Stimulated activated CD4-positive, alpha-beta T cell treated with anti-CD3 and anti-CD28 coated beads, TNF-alpha, amount 100 ng/mL, for 24 hours (primary cell): Measurements from ENCODE around the gene TOMM40L.
A peak's percentile ranks its signal among the peaks of the same experiment; 100 is the strongest.

Experiments
- DNase-seq, 3 experiments: peaks; one replicate each; pipeline ENCODE4 v3.0.0-alpha.2; 2020; ENCODE audit warnings: low read depth in 3 of 3

TOMM40L gene

DNA sequence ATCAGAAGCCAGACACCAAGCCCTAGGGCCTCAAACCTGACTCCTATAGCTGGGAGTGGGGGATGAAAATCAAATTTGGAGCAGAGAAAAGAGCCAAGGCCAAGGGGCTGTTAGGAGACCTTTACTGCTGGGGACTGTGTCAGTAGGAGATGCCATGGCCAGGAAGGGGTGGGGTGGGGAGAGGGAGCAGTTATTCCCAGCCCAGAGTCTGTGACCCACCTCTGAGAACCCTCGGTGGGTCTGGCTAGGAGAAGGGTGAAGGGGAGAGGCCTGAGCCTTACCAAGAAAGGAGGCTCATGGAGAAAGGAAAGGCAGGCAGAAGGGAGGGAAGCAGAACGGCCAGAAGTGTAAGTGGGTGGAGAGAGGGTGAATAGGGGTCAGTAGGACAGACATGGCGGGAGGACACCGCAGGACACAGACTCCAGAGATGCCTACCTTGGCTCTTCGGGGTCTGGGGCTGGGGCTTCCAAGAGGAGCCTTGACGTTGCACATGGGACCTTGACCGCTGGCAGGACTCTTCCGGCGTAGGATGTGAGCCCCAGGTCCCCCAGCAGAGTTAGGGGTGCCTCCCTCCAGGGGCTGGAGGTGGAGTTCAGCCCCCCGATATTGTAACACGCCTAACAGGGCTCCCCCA lies 28.2 kb upstream of the TOMM40L start:
- DNase-seq: no peak

DNA sequence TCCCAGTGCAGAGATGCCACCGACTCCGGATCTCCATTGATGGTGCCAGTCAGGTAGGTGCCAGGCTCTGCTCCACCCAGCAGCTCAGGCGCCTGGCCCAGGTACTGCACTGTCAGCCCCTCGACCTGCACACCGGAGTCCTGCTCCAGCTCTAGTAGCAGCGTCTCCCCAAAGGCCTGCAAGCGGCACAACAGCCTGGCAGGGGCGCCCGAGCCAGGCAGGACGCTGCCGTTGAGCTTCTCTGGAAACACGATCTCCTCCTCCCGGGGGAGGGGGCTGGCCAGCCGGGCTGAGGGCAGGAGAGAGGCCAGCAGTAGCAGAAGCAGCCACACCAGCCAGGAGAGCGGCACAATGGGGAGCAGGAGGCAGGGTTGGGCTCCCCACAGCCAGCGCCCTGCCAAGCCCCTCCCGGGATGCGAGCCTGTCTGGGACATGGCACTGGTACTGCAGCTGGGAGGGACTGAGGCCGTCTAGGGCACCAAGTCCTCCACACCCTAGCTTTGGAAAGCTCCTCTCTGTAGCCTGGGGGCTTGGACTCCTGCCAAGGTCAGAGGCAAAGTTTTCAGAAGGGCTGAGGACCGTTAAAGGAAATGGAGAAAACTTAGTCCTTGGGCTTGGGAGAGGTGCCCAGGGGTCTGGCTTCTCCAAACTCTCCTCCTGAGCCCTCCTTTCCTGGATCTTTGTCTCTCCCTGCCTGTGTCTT lies 27.5 kb upstream of the TOMM40L start:
- DNase-seq: no peak

DNA sequence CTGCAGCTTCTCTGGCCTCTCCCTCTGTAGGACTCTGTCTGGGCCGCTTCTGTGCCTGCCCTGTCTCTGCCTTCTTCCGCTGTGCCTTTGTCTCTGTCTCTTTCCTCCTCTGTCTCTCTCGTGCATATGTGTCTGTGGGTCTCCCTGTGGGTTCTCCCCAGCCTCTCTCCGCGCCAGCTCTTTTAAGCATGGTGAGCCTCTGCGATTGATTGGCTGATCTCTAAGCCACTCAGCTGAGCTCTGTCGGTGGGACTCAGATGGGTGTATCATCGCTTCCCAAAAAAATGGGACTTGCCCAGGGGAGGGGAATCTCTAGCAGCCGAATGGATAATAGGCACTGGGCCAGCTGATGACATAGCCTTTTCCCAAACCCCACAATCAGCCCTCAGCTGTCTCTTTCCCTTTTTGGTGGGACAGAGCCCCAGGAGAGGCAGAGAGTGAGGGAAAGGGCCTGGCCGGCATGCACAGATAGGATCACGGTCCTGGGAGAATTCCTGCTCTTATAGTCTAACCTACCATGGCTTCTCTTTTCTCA lies 26.9 kb upstream of the TOMM40L start, which contains the start of gene ADAMTS4:
TSS of gene ADAMTS4 (minus strand) at position 158 of the 535 bp plus-strand sequence. CDS start 427 bp downstream, outside the sequence.
- no peak for DNase-seq

DNA sequence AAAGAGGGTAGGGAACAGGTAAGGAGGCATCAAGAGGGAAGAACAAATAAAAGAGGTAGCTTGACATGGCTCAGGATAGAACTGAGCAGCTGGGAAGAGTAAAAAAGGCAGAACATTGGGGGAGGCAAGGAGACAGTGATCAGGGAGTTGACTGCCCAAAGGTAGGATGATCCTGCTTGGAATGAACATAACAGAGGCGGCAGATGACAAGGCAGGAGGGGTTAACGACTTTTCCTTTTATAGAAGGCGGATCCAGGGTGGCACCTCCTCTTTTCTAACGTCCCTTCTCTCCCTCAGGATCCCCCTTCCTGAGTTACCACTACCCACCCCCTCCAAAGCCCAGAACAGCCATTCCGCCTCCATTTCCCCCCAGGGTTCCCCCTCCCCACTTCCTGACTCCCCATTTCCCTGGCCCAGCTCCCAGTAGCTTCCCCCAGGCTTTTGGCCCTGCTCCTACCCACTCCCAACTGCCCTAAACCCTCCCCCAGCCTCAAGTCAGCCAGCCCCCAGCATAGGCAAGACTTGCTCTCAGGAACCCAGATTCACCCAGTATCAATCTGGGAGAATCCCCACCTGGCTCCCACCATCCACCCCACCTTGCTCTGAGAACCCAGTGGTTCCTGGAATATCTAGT lies 26.2 kb upstream of the TOMM40L start:
- DNase-seq: no peak

DNA sequence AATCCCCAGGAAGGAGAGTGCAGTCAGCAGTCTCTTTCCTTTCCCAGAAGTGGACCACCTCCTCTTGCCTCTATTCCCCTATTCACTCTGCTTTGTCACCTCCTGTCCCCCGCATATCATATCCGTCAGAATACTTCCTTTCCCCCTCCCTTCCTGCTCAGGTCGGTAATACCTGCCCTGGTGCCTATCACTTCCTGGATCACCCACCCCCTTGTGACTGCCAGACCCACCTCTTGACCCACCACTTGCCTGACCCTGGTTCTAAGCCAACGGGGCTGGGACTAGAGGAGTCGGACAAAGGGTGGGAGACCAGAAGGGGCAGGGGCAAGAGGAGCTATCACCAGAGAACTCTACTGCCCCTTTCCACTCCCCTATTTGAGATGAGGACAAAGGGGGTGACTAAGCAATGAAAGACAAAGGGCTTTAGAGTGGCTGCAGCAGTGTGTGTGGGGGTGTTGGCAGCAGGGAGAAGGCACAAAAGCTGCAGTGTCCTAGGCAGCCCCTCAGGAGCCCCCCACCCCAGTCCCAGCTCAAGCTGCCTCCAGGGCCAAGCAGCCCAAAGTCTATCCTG lies 25.4 kb upstream of the TOMM40L start:
- DNase-seq: no peak

DNA sequence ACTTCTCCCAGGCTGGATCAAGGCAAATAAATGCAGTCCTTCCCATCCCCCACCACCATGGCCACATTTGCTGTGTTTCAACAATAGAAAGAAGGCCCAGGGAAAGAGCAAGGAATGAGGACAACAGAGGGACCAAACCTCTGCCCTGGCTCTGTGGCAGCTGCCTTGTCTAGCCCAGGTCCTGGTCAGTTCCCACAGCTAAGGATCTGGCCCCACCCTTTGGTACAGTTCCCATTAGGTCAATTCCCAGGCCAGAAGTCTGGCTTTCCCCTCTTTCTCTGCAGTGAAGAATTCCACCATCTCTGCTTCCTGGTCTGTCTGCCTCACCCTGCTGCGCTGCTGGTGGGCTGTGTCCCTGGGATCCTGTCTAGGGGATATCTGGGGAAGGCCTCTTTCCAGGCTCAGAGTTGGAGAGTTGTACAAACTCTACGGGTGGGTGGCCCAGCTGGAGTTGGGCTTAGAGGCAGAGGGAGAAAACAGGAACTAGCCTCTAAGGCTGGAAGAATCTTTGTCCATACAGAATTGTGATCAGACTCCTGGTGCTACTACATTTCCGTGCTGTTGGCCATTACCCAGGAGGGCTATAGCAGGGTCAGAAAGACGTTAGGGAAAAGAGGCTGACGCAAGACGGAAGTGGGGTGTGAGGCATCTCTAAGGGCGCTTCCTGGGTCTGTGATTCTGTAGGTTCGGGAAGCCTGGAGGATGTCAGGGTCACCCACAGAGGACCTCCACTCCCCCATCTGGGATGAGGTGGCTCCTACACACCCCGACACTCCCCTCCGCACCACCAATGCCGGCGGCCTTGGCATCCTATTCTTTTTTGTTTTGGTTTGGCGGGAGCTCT lies 24.6 kb upstream of the TOMM40L start:
- DNase-seq: no peak

DNA sequence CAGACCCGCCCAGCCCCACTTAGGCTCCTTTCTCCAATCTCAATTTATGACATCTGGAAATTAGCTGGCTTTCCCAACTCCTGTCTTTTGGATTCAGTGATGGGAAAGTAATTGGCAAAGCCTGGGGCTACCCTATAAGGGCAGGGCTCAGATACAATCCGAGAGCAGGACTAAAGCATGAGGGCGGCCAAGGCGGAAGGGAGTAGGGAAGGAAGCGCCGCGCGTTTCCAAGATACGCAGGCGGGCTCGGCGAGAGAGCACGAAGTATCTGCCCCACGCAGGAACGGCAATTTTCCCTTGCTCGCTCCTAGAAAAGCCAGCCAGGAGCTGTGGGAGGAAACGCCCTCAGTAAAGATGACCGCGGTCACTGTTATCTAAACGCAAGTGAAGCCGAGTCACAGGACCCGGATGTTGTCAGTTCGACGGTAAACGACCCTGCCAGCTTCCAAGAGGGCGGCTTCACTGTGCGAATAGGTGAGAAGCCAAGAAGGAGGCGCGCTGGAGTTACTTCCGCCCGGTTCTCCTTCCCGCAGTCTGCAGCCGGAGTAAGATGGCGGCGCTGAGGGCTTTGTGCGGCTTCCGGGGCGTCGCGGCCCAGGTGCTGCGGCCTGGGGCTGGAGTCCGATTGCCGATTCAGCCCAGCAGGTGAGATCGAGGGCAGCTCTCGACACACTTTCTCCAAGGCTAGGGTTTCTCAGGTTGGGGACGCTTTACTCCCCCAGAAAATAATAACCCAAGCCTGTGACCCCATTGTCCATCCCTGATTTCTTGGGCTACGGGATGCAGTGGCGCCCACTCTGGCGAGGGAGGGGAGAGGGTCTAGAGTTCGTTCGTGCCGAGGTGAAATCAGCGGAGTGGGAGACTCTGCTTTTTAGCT lies 23.8 kb upstream of the TOMM40L start, which contains the start of gene NDUFS2:
TSS of gene NDUFS2 (plus strand) at position 532 of the 877 bp plus-strand sequence. CDS start at position 551, 19 bp downstream.
- peak; percentile 94 to 95 (median 95) for DNase-seq

DNA sequence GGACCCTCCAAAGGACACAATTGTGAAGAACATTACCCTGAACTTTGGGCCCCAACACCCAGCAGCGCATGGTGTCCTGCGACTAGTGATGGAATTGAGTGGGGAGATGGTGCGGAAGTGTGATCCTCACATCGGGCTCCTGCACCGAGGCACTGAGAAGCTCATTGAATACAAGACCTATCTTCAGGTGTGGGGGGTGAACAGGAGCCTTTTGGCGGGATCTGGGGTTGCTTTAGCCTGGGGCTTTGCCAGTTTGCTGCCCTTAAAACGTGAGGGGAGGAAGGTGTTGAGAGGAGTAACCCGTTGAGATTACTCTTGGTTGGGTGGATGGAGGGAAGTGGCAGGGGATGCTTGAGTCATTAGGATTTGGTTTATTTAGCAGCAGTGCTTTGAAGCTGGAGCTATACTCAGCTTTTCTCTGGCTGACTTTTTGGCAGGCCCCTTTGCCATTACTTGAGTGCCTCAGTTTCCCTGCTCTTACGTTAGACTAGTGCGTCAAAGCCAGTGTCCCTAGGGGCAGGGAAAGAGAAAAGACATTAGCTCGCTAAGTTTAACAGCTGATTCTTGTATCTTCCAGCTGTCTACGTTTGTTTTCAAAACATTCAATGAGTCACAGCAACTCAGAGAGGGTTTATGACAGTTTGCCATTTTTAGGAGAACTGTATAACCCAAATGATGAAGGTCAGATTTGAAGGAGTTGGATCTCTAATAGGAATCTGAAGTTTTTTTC lies 19.3 kb upstream of the TOMM40L start:
- DNase-seq: no peak

DNA sequence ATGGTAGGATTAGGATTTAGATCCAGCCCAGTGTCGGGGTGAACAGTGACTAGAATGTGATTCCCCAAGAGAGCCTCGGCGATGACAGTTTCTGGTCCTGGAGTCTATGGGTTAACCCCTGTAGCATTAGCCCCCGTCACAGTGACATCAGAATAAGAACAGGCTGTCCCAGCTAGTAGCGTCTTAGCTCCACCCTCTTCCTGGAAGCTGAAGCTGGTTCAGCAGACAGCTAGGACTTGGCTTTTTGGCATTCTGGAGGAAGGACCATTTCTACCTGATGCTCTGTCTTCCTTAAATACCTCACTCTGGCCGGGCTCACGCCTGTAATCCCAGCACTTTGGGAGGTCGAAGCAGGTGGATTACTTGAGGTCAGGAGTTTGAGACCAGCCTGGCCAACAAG lies 18.7 kb upstream of the TOMM40L start:
- no peak for DNase-seq

DNA sequence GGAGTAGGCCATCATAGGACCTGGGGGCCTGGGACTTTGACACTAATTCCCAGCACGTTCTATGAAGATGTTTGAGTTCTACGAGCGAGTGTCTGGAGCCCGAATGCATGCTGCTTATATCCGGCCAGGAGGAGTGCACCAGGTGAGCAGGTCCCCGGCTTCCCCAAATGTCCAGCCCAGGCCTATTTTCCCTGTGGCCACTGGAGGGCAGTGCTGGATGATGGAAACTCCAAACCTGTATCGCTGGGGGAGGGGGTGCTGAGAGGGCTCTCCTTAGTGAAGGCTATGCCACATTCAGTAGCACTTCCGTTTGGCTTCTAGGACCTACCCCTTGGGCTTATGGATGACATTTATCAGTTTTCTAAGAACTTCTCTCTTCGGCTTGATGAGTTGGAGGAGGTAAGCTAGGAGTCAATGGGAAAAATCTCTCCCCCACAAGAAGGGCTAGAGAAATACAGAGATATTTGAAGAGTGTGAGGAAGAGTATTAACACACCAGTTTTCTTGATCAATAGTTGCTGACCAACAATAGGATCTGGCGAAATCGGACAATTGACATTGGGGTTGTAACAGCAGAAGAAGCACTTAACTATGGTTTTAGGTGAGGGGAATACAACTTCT lies 16.0 kb upstream of the TOMM40L start:
- peak; percentile 43 to 63 (median 62) for DNase-seq

DNA sequence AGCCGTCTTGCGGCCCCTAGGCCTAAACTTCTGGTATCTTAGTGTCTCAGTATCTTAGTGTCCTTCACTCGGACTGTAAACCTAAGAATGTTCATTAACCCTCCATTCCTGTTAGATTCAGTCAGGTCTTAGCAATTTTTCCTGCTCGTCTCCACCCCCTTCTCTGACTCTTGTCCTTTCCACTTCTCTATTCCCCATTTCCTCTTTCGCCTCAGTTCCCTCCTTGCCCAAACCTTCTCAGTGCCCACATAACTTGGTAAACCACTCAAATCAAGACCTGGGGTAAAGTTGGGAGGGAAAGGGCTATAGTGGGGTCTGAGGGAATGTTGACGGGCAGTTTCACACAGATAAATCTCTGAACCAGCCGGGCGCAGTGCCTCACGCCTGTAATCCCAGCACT lies 11.5 kb upstream of the TOMM40L start:
- no peak for DNase-seq

DNA sequence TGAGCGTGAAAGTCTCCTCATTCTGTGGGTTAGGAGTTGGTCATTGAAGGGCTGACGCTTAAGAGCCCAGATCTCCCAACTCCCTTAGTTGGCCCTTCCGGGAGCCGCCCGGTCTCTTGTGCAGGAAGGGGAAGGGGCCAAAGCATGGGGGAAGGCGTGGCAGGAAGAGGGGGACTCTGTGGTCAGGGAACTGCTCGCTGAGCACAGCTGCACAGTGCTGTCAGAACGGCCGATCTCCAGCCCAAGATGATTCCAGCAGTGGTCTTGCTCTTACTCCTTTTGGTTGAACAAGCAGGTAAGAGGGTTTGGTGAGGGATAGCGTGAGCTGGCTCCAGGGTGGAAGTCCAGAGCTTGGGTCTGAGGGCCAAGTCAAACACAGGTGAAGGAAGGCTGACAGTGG lies 10.8 kb upstream of the TOMM40L start, which contains the start of gene FCER1G:
TSS of gene FCER1G (plus strand) at position 220 of the 400 bp plus-strand sequence. CDS start at position 247, 27 bp downstream.
- DNase-seq: no peak

DNA sequence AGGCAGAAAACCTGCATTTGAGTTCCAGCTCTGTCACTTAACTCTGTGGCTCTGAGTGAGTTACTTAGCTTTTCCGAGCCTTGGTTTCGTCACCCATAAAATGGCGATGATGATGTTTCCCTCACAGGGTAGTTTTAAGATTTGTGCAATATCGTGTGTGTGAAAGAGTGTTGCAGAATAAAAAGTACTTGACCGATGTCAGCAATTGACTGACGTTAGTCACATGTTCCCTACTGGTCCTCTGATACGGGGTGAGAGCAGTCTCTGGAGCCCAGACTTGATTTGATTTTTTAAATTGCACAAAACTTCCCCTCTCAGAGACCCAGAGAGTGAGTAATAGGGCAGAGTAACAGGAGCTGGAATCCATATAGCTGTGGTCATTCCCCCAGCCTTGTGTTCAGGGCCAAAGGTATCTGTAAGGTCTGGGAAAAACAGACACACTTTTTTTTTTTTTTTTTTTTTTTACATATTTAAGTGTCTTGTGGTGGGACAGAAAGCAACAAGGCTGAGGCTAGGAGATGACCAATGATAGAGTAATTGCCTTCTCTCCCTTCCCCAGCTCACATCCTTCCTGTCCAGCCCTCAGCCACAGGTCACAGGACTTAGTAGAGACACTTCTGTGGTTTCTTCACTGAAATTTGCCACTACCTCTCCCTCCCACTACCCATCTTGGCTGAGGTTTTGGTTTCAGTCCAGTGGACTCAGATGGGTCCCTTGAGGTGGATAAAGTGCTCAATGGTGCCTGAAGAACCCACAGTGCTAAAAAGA lies 8.7 kb upstream of the TOMM40L start:
- DNase-seq: no peak

DNA sequence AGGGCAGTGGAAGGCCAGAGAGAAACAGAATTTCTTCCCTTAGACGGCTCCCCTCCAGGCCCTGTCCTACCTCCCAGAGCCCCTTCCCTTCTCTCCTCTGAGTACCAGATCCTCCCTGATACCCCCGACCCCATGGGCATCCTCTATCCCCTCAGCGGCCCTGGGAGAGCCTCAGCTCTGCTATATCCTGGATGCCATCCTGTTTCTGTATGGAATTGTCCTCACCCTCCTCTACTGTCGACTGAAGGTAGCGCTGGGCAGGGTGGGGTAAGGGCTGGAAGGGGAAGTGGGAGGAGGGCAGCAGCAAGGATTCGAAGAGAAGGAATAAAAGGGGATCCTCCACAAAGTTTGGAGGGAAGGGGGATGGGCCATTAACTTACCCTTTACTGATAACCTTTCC lies 8.0 kb upstream of the TOMM40L start:
- no peak for DNase-seq

DNA sequence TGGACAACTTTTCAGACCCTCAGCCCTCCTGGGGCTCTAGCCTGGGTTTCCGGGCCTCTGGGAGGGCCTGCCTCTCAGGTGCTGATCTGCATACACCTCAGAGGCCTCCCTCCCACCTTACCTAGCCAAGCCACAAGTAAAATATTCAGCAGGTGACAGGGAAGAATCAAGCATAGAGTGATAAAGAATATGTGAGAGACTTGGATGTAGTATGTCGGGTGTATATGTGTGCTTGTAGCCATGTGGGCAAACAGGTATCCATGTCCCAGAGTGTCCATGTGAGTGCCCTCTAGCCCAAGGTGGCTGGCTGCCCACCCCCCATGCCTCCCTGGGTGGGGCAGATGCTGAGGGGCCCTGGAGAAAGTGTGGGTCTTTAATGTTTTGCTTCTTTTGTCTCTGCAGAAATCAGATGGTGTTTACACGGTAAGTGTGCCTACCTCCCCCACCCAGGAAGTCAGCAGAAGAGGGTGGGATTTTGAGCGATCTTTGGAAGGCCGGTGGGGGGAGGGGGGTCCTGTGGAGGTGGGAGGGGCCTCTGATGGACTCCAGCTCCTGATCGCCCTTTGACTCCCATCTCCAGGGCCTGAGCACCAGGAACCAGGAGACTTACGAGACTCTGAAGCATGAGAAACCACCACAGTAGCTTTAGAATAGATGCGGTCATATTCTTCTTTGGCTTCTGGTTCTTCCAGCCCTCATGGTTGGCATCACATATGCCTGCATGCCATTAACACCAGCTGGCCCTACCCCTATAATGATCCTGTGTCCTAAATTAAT lies 7.4 kb upstream of the TOMM40L start:
- DNase-seq: no peak

DNA sequence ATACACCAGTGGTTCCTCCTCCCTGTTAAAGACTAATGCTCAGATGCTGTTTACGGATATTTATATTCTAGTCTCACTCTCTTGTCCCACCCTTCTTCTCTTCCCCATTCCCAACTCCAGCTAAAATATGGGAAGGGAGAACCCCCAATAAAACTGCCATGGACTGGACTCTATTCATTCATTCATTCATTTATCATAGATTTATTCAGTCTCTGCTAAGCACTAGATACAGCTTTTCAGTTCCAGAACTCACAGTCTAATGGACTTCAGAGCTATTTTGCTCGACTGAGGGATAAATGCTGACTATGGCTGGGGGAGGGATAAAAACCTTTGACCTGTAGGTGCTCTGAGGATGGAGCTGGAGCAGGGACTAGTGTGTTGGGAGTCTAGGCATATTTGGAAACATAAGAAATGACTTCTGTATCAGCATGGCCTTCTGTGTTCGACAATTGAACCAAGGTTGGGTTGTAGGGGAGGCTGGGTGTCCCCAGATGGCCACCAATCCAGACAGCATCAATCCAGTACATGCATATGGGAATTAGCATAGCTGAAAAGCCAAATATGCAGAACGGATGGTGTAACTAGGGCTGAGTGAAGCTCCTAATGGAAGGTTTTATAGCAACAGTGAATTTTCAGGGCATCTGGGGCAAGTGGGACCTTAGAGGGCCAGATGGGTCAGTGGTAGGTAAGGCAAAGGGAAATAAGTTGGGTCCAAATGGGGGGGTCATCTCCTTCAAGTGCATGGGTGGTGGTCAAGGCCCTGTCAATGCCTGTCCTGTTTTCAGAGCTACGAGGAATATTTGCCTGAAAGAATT lies 6.6 kb upstream of the TOMM40L start:
- no peak for DNase-seq

DNA sequence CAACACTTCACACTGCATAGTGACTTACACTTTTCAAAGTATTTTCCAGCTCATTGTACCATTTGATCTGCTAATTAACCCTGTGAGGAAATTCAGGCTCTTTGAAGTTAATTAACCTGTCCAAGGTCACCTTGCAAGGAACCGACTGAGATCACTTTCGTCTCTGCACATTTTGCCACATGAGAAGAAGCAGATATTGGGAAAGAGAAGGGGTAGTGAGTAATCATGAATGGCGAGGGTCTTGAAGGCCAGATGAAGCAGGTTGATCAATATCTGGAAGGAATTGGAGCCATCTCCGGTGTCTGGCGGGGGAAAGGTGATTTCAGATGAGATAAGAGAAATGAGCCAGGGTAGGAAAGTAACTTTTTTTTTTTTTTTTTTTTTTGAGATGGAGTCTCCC lies 5.9 kb upstream of the TOMM40L start:
- DNase-seq: no peak
